Measurements from ENCODE around the gene LHX8.
"Not testable (repeated sequence)": the region's sequence is repeated elsewhere in the genome, so short reads cannot be mapped to it uniquely, and the experiment has no call there.

LHX8 gene

DNA sequence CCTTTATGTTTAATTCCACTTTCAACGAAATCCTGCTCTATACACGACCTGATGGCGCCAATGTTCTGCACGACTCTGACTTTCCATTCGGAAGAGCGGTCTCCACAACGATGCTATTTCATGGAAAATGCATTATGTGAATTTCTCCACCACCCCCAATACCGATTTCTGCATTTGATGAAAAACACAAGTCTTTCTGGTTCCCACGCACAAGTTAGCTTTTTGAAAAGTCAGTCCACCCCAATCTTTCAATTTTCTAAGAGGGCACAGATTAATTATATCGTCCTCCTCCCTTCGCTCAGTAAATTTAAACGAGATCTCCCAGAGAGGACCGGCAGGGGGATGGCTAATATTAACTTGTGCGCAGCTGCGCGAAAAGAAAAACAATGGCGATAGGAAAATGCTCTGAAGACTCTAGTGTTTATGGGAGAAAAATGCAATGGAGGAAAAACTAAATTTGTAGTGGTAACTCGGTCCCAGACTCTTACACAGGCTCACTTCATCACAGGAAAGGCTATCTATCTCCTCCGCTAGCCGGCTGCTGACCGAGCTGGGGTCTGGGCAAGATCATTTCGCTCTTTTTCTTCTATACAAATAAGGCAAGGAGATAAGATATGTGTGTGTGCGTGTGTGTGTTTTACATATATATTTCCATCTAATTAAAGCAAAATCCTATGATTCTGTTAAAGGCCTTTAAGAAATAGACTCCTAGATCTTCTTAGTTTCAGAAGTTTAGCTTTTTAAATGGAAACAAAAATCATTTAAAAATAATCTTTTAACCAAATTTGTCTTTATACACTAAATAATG lies 1.2 kb upstream of the LHX8 start:
- DNase-seq = no peak

GRCh38 chr1:75134647-75135572 lies 722 bp downstream of the LHX8 start:
- no peak for DNase-seq

- DNase-seq = no peak
Measured at GRCh38 chr1:75135573-75136194, 1.5 kb downstream of the LHX8 start.

DNA sequence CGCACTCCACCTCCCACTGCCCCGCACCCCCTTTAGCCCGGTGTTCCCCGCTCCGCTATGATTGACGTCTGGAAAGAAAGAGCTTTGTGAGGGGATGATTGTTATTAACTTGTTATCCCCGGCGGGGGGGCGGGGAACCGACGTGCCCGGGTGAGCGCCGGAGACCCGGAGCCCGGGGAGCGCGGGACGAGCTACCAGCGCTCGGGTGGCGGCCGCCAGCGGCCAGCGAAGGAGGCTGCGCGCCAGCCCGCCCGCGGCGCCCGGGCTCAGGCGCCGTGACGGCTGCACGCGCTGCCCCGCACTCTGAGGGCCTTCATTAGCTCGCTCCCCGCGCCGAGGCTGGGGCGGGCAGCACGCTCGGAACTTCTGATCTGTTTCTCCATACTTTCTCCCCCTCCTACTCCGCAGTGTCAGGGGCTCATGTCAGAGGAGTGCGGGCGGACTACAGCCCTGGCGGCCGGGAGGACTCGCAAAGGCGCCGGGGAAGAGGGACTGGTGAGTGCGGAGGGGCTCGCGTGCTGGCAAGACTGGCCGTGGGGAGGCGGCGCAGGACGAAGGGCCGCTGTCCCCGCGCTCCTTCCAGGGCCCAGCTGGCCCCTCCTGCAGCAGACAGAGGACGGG lies 2.1 kb downstream of the LHX8 start:
- DNase-seq = no peak

DNA sequence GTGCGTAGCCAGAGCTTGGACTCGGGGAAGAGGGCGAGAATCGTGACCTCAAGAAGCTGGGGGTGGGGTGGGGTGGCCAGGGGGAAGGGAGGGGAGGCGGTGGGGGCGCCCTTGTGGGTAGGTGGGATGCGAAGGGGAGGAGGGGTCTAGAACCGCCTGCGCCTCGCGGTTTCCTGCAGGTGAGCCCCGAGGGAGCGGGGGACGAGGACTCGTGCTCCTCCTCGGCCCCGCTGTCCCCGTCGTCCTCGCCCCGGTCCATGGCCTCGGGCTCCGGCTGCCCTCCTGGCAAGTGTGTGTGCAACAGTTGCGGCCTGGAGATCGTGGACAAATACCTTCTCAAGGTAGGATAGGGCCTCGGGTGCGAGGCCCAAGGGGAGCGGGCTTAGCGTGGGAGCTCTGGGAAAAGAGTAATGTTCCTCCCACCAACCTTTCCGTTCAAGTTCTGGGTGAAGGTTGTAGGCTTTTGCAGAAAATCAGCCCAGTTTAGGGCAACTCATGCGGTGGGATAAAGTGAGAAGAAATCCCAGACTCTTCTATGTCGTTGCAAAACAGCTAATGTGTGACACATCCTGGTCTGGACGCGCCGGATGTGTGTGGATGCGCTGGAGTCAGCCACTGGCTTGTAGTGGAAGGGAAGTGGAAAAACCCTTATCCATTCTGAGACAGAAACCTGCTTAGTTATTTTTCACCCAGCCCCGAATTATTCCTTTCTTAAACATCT lies 2.9 kb downstream of the LHX8 start:
- DNase-seq = no peak

- DNase-seq = no peak
Measured at GRCh38 chr1:75152092-75152491, 17.9 kb downstream of the LHX8 start.

DNA sequence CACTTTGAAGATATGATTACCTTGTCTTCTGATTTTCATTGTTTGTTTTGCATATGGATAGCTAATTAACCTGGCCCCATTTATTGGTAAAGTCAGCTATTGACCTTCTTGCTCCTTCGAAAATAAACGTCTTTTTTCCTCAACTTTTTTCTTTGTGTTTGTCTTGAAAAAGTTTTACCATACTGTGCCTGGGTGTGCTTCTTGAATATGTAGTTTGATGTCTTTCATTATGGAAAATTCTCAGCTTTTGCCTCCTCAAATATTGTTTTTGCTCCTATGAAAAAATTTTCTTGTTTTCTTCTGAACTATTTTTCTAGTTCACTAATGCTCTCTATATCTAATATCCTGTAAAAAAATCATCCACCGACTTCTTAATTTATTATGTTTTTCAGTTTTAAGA lies 25.0 kb downstream of the LHX8 start:
- no peak for DNase-seq

GRCh38 chr1:75165264-75165663 lies 31.1 kb downstream of the LHX8 start:
- no peak for DNase-seq

DNA sequence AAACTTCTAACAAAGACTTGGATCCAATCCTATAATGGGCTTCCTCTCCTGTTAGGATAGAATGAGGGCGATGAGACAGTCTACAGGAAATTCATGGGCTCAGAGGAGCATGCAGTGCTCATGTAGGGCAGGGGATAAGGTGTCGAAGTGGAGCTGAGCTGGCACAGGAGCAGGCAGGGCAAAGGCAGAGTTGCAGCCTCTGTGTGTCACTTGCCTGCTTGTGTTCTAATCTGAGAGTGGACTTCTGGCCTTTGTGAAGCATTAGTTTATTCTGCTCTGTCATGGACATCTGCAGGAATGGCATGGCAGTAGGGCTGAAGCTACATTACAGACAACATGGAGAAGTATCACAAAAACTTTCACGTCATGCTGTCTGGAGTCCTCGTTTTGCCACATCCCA lies 32.6 kb downstream of the LHX8 start:
- DNase-seq = no peak

DNA sequence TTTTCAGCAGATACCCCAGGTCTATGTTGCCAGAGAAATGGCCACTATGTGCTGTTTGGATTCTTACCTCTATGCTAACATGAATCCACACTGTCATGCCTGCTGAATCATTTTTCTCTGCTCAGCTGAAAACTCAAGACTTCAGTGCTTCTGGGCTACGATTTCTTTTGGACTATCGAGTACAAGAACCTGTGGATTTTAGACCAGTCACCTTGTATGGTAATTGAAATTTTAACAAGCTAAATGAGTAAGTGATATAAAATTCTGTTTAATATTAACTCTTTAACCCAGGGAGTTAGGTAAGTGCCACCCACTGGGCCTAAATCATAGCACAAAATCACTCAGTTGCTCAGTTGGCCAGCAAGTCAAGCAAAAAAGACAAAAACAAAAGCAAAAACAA lies 35.8 kb downstream of the LHX8 start:
- no peak for DNase-seq

GRCh38 chr1:75170981-75171380 lies 36.8 kb downstream of the LHX8 start:
- DNase-seq = no peak

- no peak for DNase-seq
Measured at GRCh38 chr1:75171876-75172275, 37.7 kb downstream of the LHX8 start.

DNA sequence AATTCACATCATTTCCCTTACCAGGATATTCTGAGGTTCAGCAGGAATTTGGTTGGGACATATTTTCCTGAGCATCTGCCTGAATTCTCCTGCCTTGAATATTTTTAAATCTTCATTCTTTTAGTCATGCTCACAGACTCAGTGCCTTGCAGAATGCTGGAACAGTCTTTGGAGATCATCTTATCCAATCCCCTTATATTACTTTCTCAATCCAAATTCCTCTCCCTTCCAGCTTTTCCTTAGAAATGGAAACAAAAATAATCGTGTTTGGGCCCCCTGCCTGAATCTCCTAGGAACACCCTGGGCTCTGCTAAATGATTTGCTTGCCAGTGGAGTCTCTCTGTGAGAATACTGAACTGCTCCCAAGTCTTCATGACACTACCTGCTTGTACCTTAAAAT lies 38.4 kb downstream of the LHX8 start:
- no peak for DNase-seq

- DNase-seq = no peak
Measured at GRCh38 chr1:75174031-75174760, 40.0 kb downstream of the LHX8 start.

- DNase-seq = not testable (repeated sequence)
Measured at GRCh38 chr1:75181214-75181955, 47.2 kb downstream of the LHX8 start.

DNA sequence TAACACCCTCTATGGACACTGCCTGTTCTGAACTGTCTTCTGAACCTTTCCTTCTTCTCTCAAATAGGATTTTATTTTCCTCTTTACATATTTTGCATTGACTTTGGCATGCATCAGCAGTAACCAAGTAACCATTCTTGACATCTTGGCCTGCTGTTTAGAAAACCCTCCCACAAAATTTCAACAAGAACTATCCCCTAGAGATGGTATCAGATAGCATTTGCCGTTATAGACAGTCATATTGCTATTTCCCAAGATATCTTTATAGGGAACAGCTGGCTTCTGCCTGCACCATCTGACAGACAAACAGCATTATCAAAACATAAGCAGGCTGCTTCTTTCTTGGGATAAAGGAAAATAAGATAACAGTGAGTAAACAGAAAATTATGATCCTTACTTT lies 54.7 kb downstream of the LHX8 start:
- DNase-seq = no peak

DNA sequence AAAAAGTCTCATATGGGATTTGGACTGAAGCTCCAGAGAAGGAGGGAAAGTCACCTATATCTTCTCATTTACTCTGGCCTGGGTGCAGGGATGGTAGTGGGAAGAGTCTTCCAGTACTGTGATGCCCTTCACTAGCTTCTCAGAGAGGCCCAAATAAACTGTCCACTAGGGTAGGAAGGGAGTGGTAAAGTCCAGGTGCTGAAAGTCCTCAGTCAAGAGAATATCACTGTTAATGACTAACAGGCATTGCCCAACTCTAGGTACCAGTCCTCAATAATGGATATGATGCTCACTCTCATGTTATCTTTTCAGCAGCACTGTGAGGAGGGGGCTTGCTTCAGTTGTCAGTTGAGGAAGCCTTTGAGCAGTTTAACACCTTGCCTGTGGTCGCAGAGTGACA lies 64.0 kb downstream of the LHX8 start:
- no peak for DNase-seq

DNA sequence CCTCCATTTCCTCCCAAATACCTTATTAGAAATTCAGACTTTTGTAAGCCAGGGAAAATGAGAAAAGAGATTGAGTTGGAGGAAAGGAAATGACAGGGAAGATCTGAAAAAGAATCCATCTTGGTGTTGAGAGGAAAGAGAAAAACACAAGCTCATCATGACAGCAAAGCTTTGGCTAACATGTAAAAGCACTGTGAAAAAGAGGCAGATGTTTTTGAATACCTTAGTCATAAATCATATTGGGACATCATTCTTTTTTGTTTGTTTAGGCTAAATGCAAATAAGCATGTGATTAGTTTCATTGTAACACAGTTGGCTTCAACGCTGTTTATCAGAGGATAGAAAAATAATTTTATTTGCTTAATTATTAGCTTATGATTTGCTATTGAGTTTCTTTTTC lies 64.6 kb downstream of the LHX8 start:
- DNase-seq = no peak

DNA sequence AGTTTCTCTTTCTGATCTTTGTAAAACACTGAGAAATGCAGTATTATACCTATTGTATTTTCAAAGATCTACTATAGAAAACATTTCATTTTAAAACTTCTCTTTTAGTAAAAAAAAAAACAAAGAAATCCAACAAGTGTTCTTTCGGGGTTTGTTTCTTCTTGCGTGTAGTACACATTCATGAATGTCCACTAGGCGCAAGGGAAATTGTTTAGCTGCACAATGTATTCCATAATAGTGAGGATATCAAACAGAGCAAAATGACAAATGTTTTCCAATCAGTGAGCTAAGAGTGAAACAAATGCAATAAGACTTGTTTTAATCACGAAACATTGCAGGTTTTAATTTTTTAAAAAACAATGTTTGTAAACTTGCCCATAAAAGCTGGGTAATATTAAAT lies 68.6 kb downstream of the LHX8 start:
- DNase-seq = no peak

GRCh38 chr1:75203415-75204277 lies 69.5 kb downstream of the LHX8 start:
- no peak for DNase-seq
